Lower leg skin (tissue), 3 donors: Measurements from ENCODE around the gene PDE7B.

Source experiments
- CTCF ChIP-seq, 3 donors: fragments of 450-650 bp; IDR thresholded peaks; one replicate each; pipeline ENCODE4 v1.5.1; 2016; ENCODE audit warnings: antibody characterized with exemption in 3 of 3, mild to moderate bottlenecking in 3 of 3, moderate library complexity in 2 of 3
- POLR2A ChIP-seq, 2 donors: fragments of 450-650 bp; IDR thresholded peaks; one replicate each; pipeline ENCODE4 v1.6.1; 2016 to 2017; ENCODE audit warnings: antibody characterized with exemption in 2 of 2, mild to moderate bottlenecking in 1 of 2, moderate library complexity in 1 of 2

GRCh38 chr6:135867332-135867731 lies 15.8 kb downstream of the PDE7B start:
- TF ChIP-seq CTCF (IDR thresholded peaks at IDR 0.05) = no peak
- TF ChIP-seq POLR2A (IDR thresholded peaks at IDR 0.05) = no peak
